IMR-90 (cell line): ENCODE data around the gene SARS1. TPM values are rescaled to one million over a fixed set of nuclear protein-coding genes. Genes with fewer than 3 reads are reported as not detected.

Source experiments
- ATAC-seq: fragments of 200-7000 bp; cut with Tn5 transposase; 2 replicates; pipeline ENCODE4 v1.9.1; 2020; ENCODE audit warnings: low read depth, mild to moderate bottlenecking, moderate library complexity
- BruUV-seq: library from RNA; stranded (reverse); fragments of 400-500 nt; replicated peaks from 2 replicates; lab custom pipeline; 2021; lab: Mats Ljungman, UMichigan
- CTCF ChIA-PET: fragments of 300-600 bp; formaldehyde crosslinking; extraction: SDS; loops from one replicate; lab custom pipeline; 2021; ENCODE audit warnings: antibody characterized with exemption; lab: Yijun Ruan, JAX
- POLR2A ChIA-PET: fragments of 300-600 bp; sonication (Branson Sonifier 250); formaldehyde crosslinking; loops from one replicate; lab custom pipeline; 2022; ENCODE audit warnings: antibody characterized with exemption; ENCODE audit not compliant: unreplicated experiment; lab: Charles Lee
- DNase-seq: peaks from one replicate; pipeline ENCODE4 v3.0.0; 2013
- H2AFZ ChIP-seq: replicated peaks from 2 replicates; pipeline ENCODE3; 2013; ENCODE audit warnings: low read length, mild to moderate bottlenecking; ENCODE audit not compliant: poor library complexity
- H2AK5ac ChIP-seq: 2 replicates; pipeline ENCODE4 v1.6.1; 2013; ENCODE audit warnings: low read depth, low read length, inconsistent platforms
- H2AK9ac ChIP-seq: replicated peaks from 2 replicates; pipeline ENCODE3; 2013; ENCODE audit warnings: mild to moderate bottlenecking, low read depth, low read length, moderate library complexity; ENCODE audit not compliant: poor library complexity
- H2BK120ac ChIP-seq: 2 replicates; pipeline ENCODE4 v1.6.1; 2013; ENCODE audit warnings: low read depth, low read length, inconsistent platforms
- H2BK15ac ChIP-seq: 3 replicates; pipeline ENCODE4 v1.6.1; 2013; ENCODE audit warnings: low read depth, low read length, inconsistent platforms
- H2BK20ac ChIP-seq: 2 replicates; pipeline ENCODE4 v1.6.1; 2013; ENCODE audit warnings: low read depth, mild to moderate bottlenecking, inconsistent platforms, low read length, moderate library complexity
- H2BK5ac ChIP-seq: 2 replicates; pipeline ENCODE4 v1.6.1; 2013; ENCODE audit warnings: mild to moderate bottlenecking, low read depth, low read length, inconsistent platforms; ENCODE audit not compliant: poor library complexity, severe bottlenecking
- H3K14ac ChIP-seq: replicated peaks from 2 replicates; pipeline ENCODE4 v1.6.1; 2013; ENCODE audit warnings: low read depth, low read length, inconsistent platforms
- H3K18ac ChIP-seq: 2 replicates; pipeline ENCODE4 v1.6.1; 2013; ENCODE audit warnings: low read depth, low read length, control low read depth
- H3K23ac ChIP-seq: 2 replicates; pipeline ENCODE4 v1.6.1; 2013; ENCODE audit warnings: low read depth, low read length, inconsistent platforms
- H3K27ac ChIP-seq: 2 replicates; pipeline ENCODE4 v1.5.1; 2013; ENCODE audit warnings: mild to moderate bottlenecking, control low read depth, low read length; ENCODE audit not compliant: insufficient read depth
- H3K27me3 ChIP-seq: 2 replicates; pipeline ENCODE4 v1.6.1; 2013; ENCODE audit warnings: low read length; ENCODE audit not compliant: control insufficient read depth, insufficient read depth
- H3K36me3 ChIP-seq: 2 replicates; pipeline ENCODE4 v1.6.1; 2013; ENCODE audit warnings: low read length, mixed read lengths; ENCODE audit not compliant: control insufficient read depth, insufficient read depth
- H3K4ac ChIP-seq: 2 replicates; pipeline ENCODE4 v1.6.1; 2013; ENCODE audit warnings: low read depth, low read length, inconsistent platforms
- H3K4me1 ChIP-seq: 2 replicates; pipeline ENCODE4 v1.6.1; 2013; ENCODE audit warnings: low read length, mixed read lengths; ENCODE audit not compliant: control insufficient read depth, insufficient read depth
- H3K4me2 ChIP-seq: 2 replicates; pipeline ENCODE4 v1.6.1; 2013; ENCODE audit warnings: low read depth, mild to moderate bottlenecking, control low read depth, low read length, moderate library complexity
- H3K4me3 ChIP-seq: 2 replicates; pipeline ENCODE4 v1.5.1; 2013; ENCODE audit warnings: low read depth, mild to moderate bottlenecking, control low read depth, low read length, moderate library complexity; ENCODE audit not compliant: insufficient read depth
- H3K56ac ChIP-seq: 2 replicates; pipeline ENCODE4 v1.6.1; 2013; ENCODE audit warnings: low read length, inconsistent platforms; ENCODE audit not compliant: insufficient read depth; ENCODE audit errors: extremely low read depth
- H3K79me1 ChIP-seq, 2 experiments: 2 replicates each; pipeline ENCODE4 v1.6.1; 2013; ENCODE audit warnings: low read length in 2 of 2, inconsistent platforms in 1 of 2, low read depth in 1 of 2
- H3K9ac ChIP-seq: 2 replicates; pipeline ENCODE4 v1.6.1; 2013; ENCODE audit warnings: low read depth, low read length, control low read depth
- H3K9me1 ChIP-seq: 2 replicates; pipeline ENCODE4 v1.6.1; 2013; ENCODE audit warnings: low read length, inconsistent platforms; ENCODE audit not compliant: insufficient read depth
- H3K9me3 ChIP-seq: 2 replicates; pipeline ENCODE4 v1.6.1; 2013; ENCODE audit warnings: low read length; ENCODE audit not compliant: control insufficient read depth, insufficient read depth
- H4K20me1 ChIP-seq: 2 replicates; pipeline ENCODE4 v1.6.1; 2013; ENCODE audit warnings: low read length, inconsistent platforms; ENCODE audit not compliant: insufficient read depth
- H4K5ac ChIP-seq: 2 replicates; pipeline ENCODE4 v1.6.1; 2013; ENCODE audit warnings: mild to moderate bottlenecking, low read depth, low read length, control low read depth
- H4K8ac ChIP-seq, 2 experiments: 2 replicates each; pipeline ENCODE4 v1.6.1; 2013; ENCODE audit warnings: low read depth in 2 of 2, low read length in 2 of 2, control low read depth in 1 of 2, inconsistent platforms in 1 of 2
- H4K91ac ChIP-seq: 2 replicates; pipeline ENCODE4 v1.6.1; 2013; ENCODE audit warnings: low read depth, low read length, inconsistent platforms; ENCODE audit not compliant: insufficient read depth
- CEBPB ChIP-seq: IDR thresholded peaks from 2 replicates; pipeline ENCODE4 v1.6.1; 2012; ENCODE audit warnings: low read depth, low read length, improper control_type of control experiment
- CHD1 ChIP-seq: IDR thresholded peaks from 2 replicates; pipeline ENCODE4 v1.6.1; 2012; ENCODE audit warnings: low read depth, low read length, improper control_type of control experiment
- FOS ChIP-seq: fragments of 150-350 bp; IDR thresholded peaks from 2 replicates; pipeline ENCODE4 v1.6.1; 2016; ENCODE audit warnings: low read depth, low read length
- MAFK ChIP-seq: IDR thresholded peaks from 2 replicates; pipeline ENCODE4 v1.6.1; 2012; ENCODE audit warnings: low read depth, low read length, improper control_type of control experiment
- MXI1 ChIP-seq: IDR thresholded peaks from 2 replicates; pipeline ENCODE4 v1.6.1; 2012; ENCODE audit warnings: low read depth, mild to moderate bottlenecking, low read length, moderate library complexity, borderline replicate concordance
- NFE2L2 ChIP-seq: fragments of 150-350 bp; IDR thresholded peaks from 2 replicates; pipeline ENCODE4 v1.6.1; 2016; ENCODE audit warnings: low read depth, mild to moderate bottlenecking, low read length
- POLR2A ChIP-seq: IDR thresholded peaks from 2 replicates; pipeline ENCODE4 v1.6.1; 2012; ENCODE audit warnings: mild to moderate bottlenecking, low read depth, low read length
- RAD21 ChIP-seq: IDR thresholded peaks from 2 replicates; pipeline ENCODE4 v1.6.1; 2012; ENCODE audit warnings: low read length, improper control_type of control experiment
- SMC3 ChIP-seq: fragments of 150-350 bp; IDR thresholded peaks from 2 replicates; pipeline ENCODE4 v1.6.1; 2016; ENCODE audit warnings: low read depth, mild to moderate bottlenecking, antibody characterized with exemption, low read length, moderate library complexity
- WGBS, 2 experiments: methylation state at CpG; one replicate each; pipeline versions ENCODE4 v1.1.5 to v1.1.7; 2013; ENCODE audit warnings: missing lambda C conversion rate in 2 of 2; ENCODE audit not compliant: insufficient read length in 1 of 2; ENCODE audit errors: extremely low coverage in 2 of 2; 5-methylcytosine and 5-hydroxymethylcytosine counted together
- dilution Hi-C: fragments of 300-500 bp; cut with HindIII; formaldehyde crosslinking; loops from one replicate; pipeline ENCODE4 v1.14.3; 2018; ENCODE audit warnings: low sequenced_read_pairs; ENCODE audit not compliant: unreplicated experiment
- in situ Hi-C: fragments of 300-500 bp; cut with MboI; formaldehyde crosslinking; loops from 3 replicates; pipeline ENCODE4 v1.14.3; 2019; ENCODE audit warnings: low sequenced_read_pairs, inconsistent platforms, mixed read lengths
- intact Hi-C: fragments of 100-400 bp; cut with micrococcal nuclease; formaldehyde crosslinking; loops from 2 replicates; pipeline ENCODE4 v1.10.0; 2022
- polyA plus RNA-seq, 3 experiments: library from polyadenylated mRNA; depleted of rRNA; stranded (reverse); fragments of >200 nt; gene quantifications; 2 replicates each; pipeline ENCODE4 v1.2.3, GENCODE V29; 2012; ENCODE audit warnings: low replicate concordance in 1 of 3
- total RNA-seq: library from RNA; depleted of rRNA; stranded (reverse); fragments of >200 nt; gene quantifications from 2 replicates; pipeline ENCODE4 v1.2.3, GENCODE V29; 2012
- TF ChIP-seq, protein P1 (sequence below): conservative IDR thresholded peaks from 2 replicates; pipeline ENCODE4 v1.5.1; 2012; ENCODE audit warnings: mild to moderate bottlenecking, low read depth, low read length, improper control_type of control experiment
- TF ChIP-seq, protein P2 (sequence below): fragments of 150-350 bp; IDR thresholded peaks from 2 replicates; pipeline ENCODE4 v1.6.1; 2016; ENCODE audit warnings: low read depth, mild to moderate bottlenecking, low read length, moderate library complexity, borderline replicate concordance

SARS1 gene
- total and polyA plus RNA-seq, 2 of the 4 experiments (the other 2 are of a cell fraction): 231 to 348 TPM

DNA sequence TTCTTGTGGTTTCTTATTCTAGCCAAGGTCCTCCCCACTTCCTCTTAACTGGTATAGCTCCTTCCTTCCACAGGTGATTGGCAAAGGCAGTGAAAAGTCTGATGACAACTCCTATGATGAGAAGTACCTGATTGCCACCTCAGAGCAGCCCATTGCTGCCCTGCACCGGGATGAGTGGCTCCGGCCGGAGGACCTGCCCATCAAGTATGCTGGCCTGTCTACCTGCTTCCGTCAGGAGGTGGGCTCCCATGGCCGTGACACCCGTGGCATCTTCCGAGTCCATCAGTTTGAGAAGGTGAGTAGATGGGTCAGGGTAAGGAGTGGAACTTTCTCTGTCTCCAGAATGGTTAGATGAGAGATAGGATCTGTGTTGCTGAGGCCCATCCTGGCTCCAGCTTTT is 21.4 kb downstream of the SARS1 start:
- ChIA-PET POLR2A (no interaction called here), CTCF (interaction anchor here (0.7 kb wide), 1 partner anchor 121 kb away, joined by 3 read pairs; no protein-coding TSS in a partner anchor)
- DNase-seq: no peak
- H3K9ac ChIP-seq: no peak overlapping the region
- no peak overlapping the region for H2BK5ac ChIP-seq
- H4K20me1 ChIP-seq: peaks cover 44% of the 10 kb centered on the region
- H3K27me3 ChIP-seq: no peaks in the 10 kb centered on the region
- H4K5ac ChIP-seq: no peak overlapping the region
- H3K79me1 ChIP-seq: peaks cover 13 to 65% of the 10 kb centered on the region in 2 experiments
- ATAC-seq: no peak
- H3K56ac ChIP-seq: no peak overlapping the region
- no TSS peak for BruUV-seq
- H3K4me3 ChIP-seq: no peak overlapping the region
- H3K4me1 ChIP-seq: peaks cover under 1% of the 10 kb centered on the region; the same call in 1 of the 2 replicates
- TF ChIP-seq NFE2L2 (no peak), CEBPB (no peak), MAFK (no peak), RAD21 (no peak), POLR2A (no peak), SMC3 (no peak), CHD1 (no peak), MXI1 (no peak), FOS (no peak)
- TF ChIP-seq, protein P1, sequence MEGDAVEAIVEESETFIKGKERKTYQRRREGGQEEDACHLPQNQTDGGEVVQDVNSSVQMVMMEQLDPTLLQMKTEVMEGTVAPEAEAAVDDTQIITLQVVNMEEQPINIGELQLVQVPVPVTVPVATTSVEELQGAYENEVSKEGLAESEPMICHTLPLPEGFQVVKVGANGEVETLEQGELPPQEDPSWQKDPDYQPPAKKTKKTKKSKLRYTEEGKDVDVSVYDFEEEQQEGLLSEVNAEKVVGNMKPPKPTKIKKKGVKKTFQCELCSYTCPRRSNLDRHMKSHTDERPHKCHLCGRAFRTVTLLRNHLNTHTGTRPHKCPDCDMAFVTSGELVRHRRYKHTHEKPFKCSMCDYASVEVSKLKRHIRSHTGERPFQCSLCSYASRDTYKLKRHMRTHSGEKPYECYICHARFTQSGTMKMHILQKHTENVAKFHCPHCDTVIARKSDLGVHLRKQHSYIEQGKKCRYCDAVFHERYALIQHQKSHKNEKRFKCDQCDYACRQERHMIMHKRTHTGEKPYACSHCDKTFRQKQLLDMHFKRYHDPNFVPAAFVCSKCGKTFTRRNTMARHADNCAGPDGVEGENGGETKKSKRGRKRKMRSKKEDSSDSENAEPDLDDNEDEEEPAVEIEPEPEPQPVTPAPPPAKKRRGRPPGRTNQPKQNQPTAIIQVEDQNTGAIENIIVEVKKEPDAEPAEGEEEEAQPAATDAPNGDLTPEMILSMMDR: no peak
- TF ChIP-seq, protein P2, sequence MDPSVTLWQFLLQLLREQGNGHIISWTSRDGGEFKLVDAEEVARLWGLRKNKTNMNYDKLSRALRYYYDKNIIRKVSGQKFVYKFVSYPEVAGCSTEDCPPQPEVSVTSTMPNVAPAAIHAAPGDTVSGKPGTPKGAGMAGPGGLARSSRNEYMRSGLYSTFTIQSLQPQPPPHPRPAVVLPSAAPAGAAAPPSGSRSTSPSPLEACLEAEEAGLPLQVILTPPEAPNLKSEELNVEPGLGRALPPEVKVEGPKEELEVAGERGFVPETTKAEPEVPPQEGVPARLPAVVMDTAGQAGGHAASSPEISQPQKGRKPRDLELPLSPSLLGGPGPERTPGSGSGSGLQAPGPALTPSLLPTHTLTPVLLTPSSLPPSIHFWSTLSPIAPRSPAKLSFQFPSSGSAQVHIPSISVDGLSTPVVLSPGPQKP: no peak
- H2BK120ac ChIP-seq: no peak overlapping the region
- no peak overlapping the region for H3K27ac ChIP-seq
- 98% methylated on average over 4 of the region's 7 CpGs; no CpG with 5 or more reads in 1 of the 2 experiments for WGBS, 2 experiments
- intact Hi-C loops: no loop called here
- H3K18ac ChIP-seq: no peak overlapping the region
- H2BK15ac ChIP-seq: no peak overlapping the region
- no peak overlapping the region for H2AFZ ChIP-seq
- H3K14ac ChIP-seq: no peak overlapping the region
- no peak overlapping the region for H3K4me2 ChIP-seq
- no peak overlapping the region for H4K8ac ChIP-seq
- no peak overlapping the region for H2BK20ac ChIP-seq
- H3K9me3 ChIP-seq: no peaks in the 10 kb centered on the region
- in situ Hi-C loops: no loop called here
- H3K9me1 ChIP-seq: peaks cover 17% of the 10 kb centered on the region
- H4K91ac ChIP-seq: no peak overlapping the region
- H3K36me3 ChIP-seq: peaks cover 66% of the 10 kb centered on the region
- no peak overlapping the region for H2AK9ac ChIP-seq
- no peak overlapping the region for H3K23ac ChIP-seq
- dilution Hi-C loops: no loop called here
- H3K4ac ChIP-seq: no peak overlapping the region
- no peak overlapping the region for H2AK5ac ChIP-seq
